IMR-90 (cell line): ENCODE measurements around the gene SDCCAG8. TPM values are rescaled to one million over a fixed set of nuclear protein-coding genes. Genes with fewer than 3 reads are reported as not detected.

Experiments
- ATAC-seq: fragments of 200-7000 bp; cut with Tn5 transposase; 2 replicates; pipeline ENCODE4 v1.9.1; 2020; ENCODE audit warnings: low read depth, mild to moderate bottlenecking, moderate library complexity
- BruUV-seq: library from RNA; stranded (reverse); fragments of 400-500 nt; replicated peaks from 2 replicates; lab custom pipeline; 2021; lab: Mats Ljungman, UMichigan
- CTCF ChIA-PET: fragments of 300-600 bp; formaldehyde crosslinking; extraction: SDS; loops from one replicate; lab custom pipeline; 2021; ENCODE audit warnings: antibody characterized with exemption; lab: Yijun Ruan, JAX
- POLR2A ChIA-PET: fragments of 300-600 bp; sonication (Branson Sonifier 250); formaldehyde crosslinking; loops from one replicate; lab custom pipeline; 2022; ENCODE audit warnings: antibody characterized with exemption; ENCODE audit not compliant: unreplicated experiment; lab: Charles Lee
- DNase-seq: peaks from one replicate; pipeline ENCODE4 v3.0.0; 2013
- H2AFZ ChIP-seq: replicated peaks from 2 replicates; pipeline ENCODE3; 2013; ENCODE audit warnings: low read length, mild to moderate bottlenecking; ENCODE audit not compliant: poor library complexity
- H2AK5ac ChIP-seq: 2 replicates; pipeline ENCODE4 v1.6.1; 2013; ENCODE audit warnings: low read depth, low read length, inconsistent platforms
- H2AK9ac ChIP-seq: replicated peaks from 2 replicates; pipeline ENCODE3; 2013; ENCODE audit warnings: mild to moderate bottlenecking, low read depth, low read length, moderate library complexity; ENCODE audit not compliant: poor library complexity
- H2BK120ac ChIP-seq: 2 replicates; pipeline ENCODE4 v1.6.1; 2013; ENCODE audit warnings: low read depth, low read length, inconsistent platforms
- H2BK15ac ChIP-seq: 3 replicates; pipeline ENCODE4 v1.6.1; 2013; ENCODE audit warnings: low read depth, low read length, inconsistent platforms
- H2BK20ac ChIP-seq: 2 replicates; pipeline ENCODE4 v1.6.1; 2013; ENCODE audit warnings: low read depth, mild to moderate bottlenecking, inconsistent platforms, low read length, moderate library complexity
- H2BK5ac ChIP-seq: 2 replicates; pipeline ENCODE4 v1.6.1; 2013; ENCODE audit warnings: mild to moderate bottlenecking, low read depth, low read length, inconsistent platforms; ENCODE audit not compliant: poor library complexity, severe bottlenecking
- H3K14ac ChIP-seq: replicated peaks from 2 replicates; pipeline ENCODE4 v1.6.1; 2013; ENCODE audit warnings: low read depth, low read length, inconsistent platforms
- H3K18ac ChIP-seq: 2 replicates; pipeline ENCODE4 v1.6.1; 2013; ENCODE audit warnings: low read depth, low read length, control low read depth
- H3K23ac ChIP-seq: 2 replicates; pipeline ENCODE4 v1.6.1; 2013; ENCODE audit warnings: low read depth, low read length, inconsistent platforms
- H3K27ac ChIP-seq: 2 replicates; pipeline ENCODE4 v1.5.1; 2013; ENCODE audit warnings: mild to moderate bottlenecking, control low read depth, low read length; ENCODE audit not compliant: insufficient read depth
- H3K27me3 ChIP-seq: 2 replicates; pipeline ENCODE4 v1.6.1; 2013; ENCODE audit warnings: low read length; ENCODE audit not compliant: control insufficient read depth, insufficient read depth
- H3K36me3 ChIP-seq: 2 replicates; pipeline ENCODE4 v1.6.1; 2013; ENCODE audit warnings: low read length, mixed read lengths; ENCODE audit not compliant: control insufficient read depth, insufficient read depth
- H3K4ac ChIP-seq: 2 replicates; pipeline ENCODE4 v1.6.1; 2013; ENCODE audit warnings: low read depth, low read length, inconsistent platforms
- H3K4me1 ChIP-seq: 2 replicates; pipeline ENCODE4 v1.6.1; 2013; ENCODE audit warnings: low read length, mixed read lengths; ENCODE audit not compliant: control insufficient read depth, insufficient read depth
- H3K4me2 ChIP-seq: 2 replicates; pipeline ENCODE4 v1.6.1; 2013; ENCODE audit warnings: low read depth, mild to moderate bottlenecking, control low read depth, low read length, moderate library complexity
- H3K4me3 ChIP-seq: 2 replicates; pipeline ENCODE4 v1.5.1; 2013; ENCODE audit warnings: low read depth, mild to moderate bottlenecking, control low read depth, low read length, moderate library complexity; ENCODE audit not compliant: insufficient read depth
- H3K56ac ChIP-seq: 2 replicates; pipeline ENCODE4 v1.6.1; 2013; ENCODE audit warnings: low read length, inconsistent platforms; ENCODE audit not compliant: insufficient read depth; ENCODE audit errors: extremely low read depth
- H3K79me1 ChIP-seq, 2 experiments: 2 replicates each; pipeline ENCODE4 v1.6.1; 2013; ENCODE audit warnings: low read length in 2 of 2, inconsistent platforms in 1 of 2, low read depth in 1 of 2
- H3K9ac ChIP-seq: 2 replicates; pipeline ENCODE4 v1.6.1; 2013; ENCODE audit warnings: low read depth, low read length, control low read depth
- H3K9me1 ChIP-seq: 2 replicates; pipeline ENCODE4 v1.6.1; 2013; ENCODE audit warnings: low read length, inconsistent platforms; ENCODE audit not compliant: insufficient read depth
- H3K9me3 ChIP-seq: 2 replicates; pipeline ENCODE4 v1.6.1; 2013; ENCODE audit warnings: low read length; ENCODE audit not compliant: control insufficient read depth, insufficient read depth
- H4K20me1 ChIP-seq: 2 replicates; pipeline ENCODE4 v1.6.1; 2013; ENCODE audit warnings: low read length, inconsistent platforms; ENCODE audit not compliant: insufficient read depth
- H4K5ac ChIP-seq: 2 replicates; pipeline ENCODE4 v1.6.1; 2013; ENCODE audit warnings: mild to moderate bottlenecking, low read depth, low read length, control low read depth
- H4K8ac ChIP-seq, 2 experiments: 2 replicates each; pipeline ENCODE4 v1.6.1; 2013; ENCODE audit warnings: low read depth in 2 of 2, low read length in 2 of 2, control low read depth in 1 of 2, inconsistent platforms in 1 of 2
- H4K91ac ChIP-seq: 2 replicates; pipeline ENCODE4 v1.6.1; 2013; ENCODE audit warnings: low read depth, low read length, inconsistent platforms; ENCODE audit not compliant: insufficient read depth
- FOS ChIP-seq: fragments of 150-350 bp; IDR thresholded peaks from 2 replicates; pipeline ENCODE4 v1.6.1; 2016; ENCODE audit warnings: low read depth, low read length
- MXI1 ChIP-seq: IDR thresholded peaks from 2 replicates; pipeline ENCODE4 v1.6.1; 2012; ENCODE audit warnings: low read depth, mild to moderate bottlenecking, low read length, moderate library complexity, borderline replicate concordance
- WGBS, 2 experiments: methylation state at CpG; one replicate each; pipeline versions ENCODE4 v1.1.5 to v1.1.7; 2013; ENCODE audit warnings: missing lambda C conversion rate in 2 of 2; ENCODE audit not compliant: insufficient read length in 1 of 2; ENCODE audit errors: extremely low coverage in 2 of 2; 5-methylcytosine and 5-hydroxymethylcytosine counted together
- dilution Hi-C: fragments of 300-500 bp; cut with HindIII; formaldehyde crosslinking; loops from one replicate; pipeline ENCODE4 v1.14.3; 2018; ENCODE audit warnings: low sequenced_read_pairs; ENCODE audit not compliant: unreplicated experiment
- in situ Hi-C: fragments of 300-500 bp; cut with MboI; formaldehyde crosslinking; loops from 3 replicates; pipeline ENCODE4 v1.14.3; 2019; ENCODE audit warnings: low sequenced_read_pairs, inconsistent platforms, mixed read lengths
- intact Hi-C: fragments of 100-400 bp; cut with micrococcal nuclease; formaldehyde crosslinking; loops from 2 replicates; pipeline ENCODE4 v1.10.0; 2022
- polyA plus RNA-seq, 3 experiments: library from polyadenylated mRNA; depleted of rRNA; stranded (reverse); fragments of >200 nt; gene quantifications; 2 replicates each; pipeline ENCODE4 v1.2.3, GENCODE V29; 2012; ENCODE audit warnings: low replicate concordance in 1 of 3
- total RNA-seq: library from RNA; depleted of rRNA; stranded (reverse); fragments of >200 nt; gene quantifications from 2 replicates; pipeline ENCODE4 v1.2.3, GENCODE V29; 2012
- TF ChIP-seq, protein P1 (sequence below): conservative IDR thresholded peaks from 2 replicates; pipeline ENCODE4 v1.5.1; 2012; ENCODE audit warnings: mild to moderate bottlenecking, low read depth, low read length, improper control_type of control experiment

Gene SDCCAG8
- total and polyA plus RNA-seq, 2 of the 4 experiments (the other 2 are of a cell fraction) = 25.2 to 46.8 TPM

DNA sequence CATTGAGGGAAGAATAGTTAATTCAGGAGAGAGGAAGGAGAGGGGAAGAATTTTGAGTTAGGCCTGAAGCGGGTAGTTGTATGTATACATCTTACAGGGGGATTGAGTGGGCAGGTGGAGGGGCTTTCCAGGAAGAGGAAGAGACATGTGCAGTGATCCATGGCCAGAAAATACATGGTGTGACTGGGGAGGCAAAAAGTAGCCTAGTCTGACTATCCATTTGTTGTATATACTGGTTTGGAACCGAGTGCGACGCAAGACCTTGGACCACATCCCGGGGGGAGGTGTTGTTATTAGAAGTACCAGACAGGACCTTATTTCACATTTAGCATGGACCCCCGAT is 158.3 kb downstream of the SDCCAG8 start:
- ChIA-PET POLR2A (no interaction called here), CTCF (no interaction called here)
- Histone ChIP-seq H3K4me3 (no peak overlapping the region), H3K27ac (no peak overlapping the region), H3K4ac (no peak overlapping the region), H3K79me1 (no peaks in the 10 kb centered on the region), H3K56ac (no peak overlapping the region), H4K8ac (no peak overlapping the region), H3K9ac (no peak overlapping the region), H3K36me3 (peaks cover 2% of the 10 kb centered on the region; the same call in 1 of the 2 replicates), H3K9me3 (no peaks in the 10 kb centered on the region), H2BK15ac (no peak overlapping the region), H2AK5ac (no peak overlapping the region), H4K91ac (no peak overlapping the region), H3K9me1 (no peaks in the 10 kb centered on the region), H3K4me2 (no peak overlapping the region), H2AK9ac (no peak overlapping the region), H4K5ac (no peak overlapping the region), H2BK5ac (no peak overlapping the region), H3K4me1 (no peaks in the 10 kb centered on the region), H3K27me3 (no peaks in the 10 kb centered on the region), H3K23ac (no peak overlapping the region), H2BK20ac (no peak overlapping the region), H4K20me1 (no peaks in the 10 kb centered on the region), H2AFZ (no peak overlapping the region), H3K18ac (no peak overlapping the region), H2BK120ac (no peak overlapping the region), H3K14ac (no peak overlapping the region)
- dilution Hi-C loops = no loop called here
- TF ChIP-seq FOS = no peak
- TF ChIP-seq MXI1 = no peak
- TF ChIP-seq, protein P1, sequence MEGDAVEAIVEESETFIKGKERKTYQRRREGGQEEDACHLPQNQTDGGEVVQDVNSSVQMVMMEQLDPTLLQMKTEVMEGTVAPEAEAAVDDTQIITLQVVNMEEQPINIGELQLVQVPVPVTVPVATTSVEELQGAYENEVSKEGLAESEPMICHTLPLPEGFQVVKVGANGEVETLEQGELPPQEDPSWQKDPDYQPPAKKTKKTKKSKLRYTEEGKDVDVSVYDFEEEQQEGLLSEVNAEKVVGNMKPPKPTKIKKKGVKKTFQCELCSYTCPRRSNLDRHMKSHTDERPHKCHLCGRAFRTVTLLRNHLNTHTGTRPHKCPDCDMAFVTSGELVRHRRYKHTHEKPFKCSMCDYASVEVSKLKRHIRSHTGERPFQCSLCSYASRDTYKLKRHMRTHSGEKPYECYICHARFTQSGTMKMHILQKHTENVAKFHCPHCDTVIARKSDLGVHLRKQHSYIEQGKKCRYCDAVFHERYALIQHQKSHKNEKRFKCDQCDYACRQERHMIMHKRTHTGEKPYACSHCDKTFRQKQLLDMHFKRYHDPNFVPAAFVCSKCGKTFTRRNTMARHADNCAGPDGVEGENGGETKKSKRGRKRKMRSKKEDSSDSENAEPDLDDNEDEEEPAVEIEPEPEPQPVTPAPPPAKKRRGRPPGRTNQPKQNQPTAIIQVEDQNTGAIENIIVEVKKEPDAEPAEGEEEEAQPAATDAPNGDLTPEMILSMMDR = no peak
- DNase-seq (no peak), ATAC-seq (no peak)
- in situ Hi-C loops = no loop called here
- no TSS peak for BruUV-seq
- 100% methylated on average over 1 of the region's 6 CpGs; no CpG with 5 or more reads in 1 of the 2 experiments for WGBS, 2 experiments
- intact Hi-C loops = no loop called here
